ENCODE measurements around the gene MUC6.

DNA sequence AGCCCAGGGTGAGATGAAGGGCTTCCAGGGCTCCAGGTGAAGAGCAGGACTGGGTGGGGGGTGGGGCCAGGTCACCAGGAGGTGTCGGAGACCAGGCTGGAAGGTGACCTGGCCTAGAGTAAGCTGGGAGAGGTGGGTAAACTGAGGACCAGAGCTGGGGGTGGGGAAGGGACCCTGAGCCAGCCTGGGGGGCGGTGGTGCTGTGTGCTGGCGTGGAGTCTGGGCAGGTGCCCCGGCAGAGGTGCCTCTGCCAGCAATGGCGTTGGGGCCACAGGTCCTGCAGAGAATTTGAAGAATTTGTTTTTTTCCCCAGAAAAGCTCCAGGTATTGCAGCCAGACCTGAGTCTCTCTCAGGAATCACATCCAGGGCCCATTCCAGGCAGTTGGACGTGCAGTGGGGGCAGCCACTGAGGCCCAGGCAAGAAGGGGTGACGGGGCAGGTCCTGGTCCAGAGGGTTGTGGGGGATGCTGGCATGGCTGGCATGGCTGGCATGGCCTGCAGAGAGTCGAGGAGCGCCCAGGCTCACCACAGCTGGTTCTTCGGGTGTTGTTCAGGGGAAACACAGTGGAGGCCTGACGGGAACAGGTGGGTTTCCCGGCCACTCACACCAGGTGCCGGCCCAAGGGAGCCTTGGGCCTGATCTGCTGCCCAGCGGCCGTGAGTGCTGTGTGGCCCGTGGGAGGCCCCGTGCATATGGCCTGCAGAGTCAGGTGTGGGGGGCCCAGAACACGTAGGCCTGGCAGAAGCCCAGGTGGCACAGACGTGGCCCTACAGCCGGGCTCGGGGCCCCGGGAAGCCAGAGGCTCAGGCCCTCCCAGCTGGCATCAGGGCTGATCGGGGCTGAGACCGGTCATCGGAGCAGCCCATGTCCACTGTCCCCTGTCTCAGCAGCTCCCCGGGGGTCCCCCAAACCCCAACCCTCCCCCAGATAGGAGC, 6.4 kb upstream of the MUC6 start:
- TF ChIP-seq, protein P1, sequence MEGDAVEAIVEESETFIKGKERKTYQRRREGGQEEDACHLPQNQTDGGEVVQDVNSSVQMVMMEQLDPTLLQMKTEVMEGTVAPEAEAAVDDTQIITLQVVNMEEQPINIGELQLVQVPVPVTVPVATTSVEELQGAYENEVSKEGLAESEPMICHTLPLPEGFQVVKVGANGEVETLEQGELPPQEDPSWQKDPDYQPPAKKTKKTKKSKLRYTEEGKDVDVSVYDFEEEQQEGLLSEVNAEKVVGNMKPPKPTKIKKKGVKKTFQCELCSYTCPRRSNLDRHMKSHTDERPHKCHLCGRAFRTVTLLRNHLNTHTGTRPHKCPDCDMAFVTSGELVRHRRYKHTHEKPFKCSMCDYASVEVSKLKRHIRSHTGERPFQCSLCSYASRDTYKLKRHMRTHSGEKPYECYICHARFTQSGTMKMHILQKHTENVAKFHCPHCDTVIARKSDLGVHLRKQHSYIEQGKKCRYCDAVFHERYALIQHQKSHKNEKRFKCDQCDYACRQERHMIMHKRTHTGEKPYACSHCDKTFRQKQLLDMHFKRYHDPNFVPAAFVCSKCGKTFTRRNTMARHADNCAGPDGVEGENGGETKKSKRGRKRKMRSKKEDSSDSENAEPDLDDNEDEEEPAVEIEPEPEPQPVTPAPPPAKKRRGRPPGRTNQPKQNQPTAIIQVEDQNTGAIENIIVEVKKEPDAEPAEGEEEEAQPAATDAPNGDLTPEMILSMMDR (IDR thresholded peaks at IDR 0.05; ENCODE audit: low read length): no peak
- TF ChIP-seq EZH2 (optimal IDR thresholded peaks at IDR 0.05; ENCODE audit: low read depth, low read length): no peak
